ENCODE results near the gene CCDC47. TPM values are rescaled to one million over a fixed set of nuclear protein-coding genes. Genes with fewer than 3 reads are reported as not detected.
"Not testable (repeated sequence)": the region's sequence is repeated elsewhere in the genome, so short reads cannot be mapped to it uniquely, and the experiment has no call there.

The CCDC47 gene
- total RNA-seq, 1 experiment from 2014 or later, result 79.4 TPM

DNA sequence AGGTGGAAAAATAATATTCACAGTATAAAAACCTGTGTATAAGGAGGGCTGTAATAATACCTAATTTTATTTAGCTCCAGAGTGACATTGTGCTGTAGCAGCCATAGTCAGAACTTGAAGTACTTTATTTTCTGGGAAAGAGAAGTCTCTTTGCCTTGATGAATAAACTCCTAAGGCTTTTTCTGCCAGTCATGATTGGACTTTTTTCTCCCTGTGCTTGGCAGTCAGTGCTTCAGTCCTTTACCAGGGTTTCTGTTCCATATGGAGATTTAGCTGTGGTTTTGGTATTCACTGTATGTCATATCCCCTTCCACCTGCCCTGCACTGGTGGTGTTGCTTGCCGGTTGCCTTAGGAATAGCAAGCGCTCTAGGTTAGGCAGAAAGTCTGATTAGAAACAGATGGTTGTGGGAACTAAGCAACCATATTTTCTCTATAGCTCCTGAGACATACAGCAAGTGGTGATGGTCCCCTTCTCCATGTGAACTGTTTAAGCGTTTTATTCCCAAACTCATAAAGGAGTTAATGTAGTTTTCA, 25.2 kb upstream of the CCDC47 start:
- Mint-ChIP-seq H3K27ac (no peak overlapping the region), H3K36me3 (ENCODE audit: insufficient read depth in 1 of 3, low read depth in 3 of 3) (peaks cover 44 to 91% (median 78%) of the 10 kb centered on the region in 3 experiments; a peak in 6 of 7 replicates), H3K4me1 (no peaks in the 10 kb centered on the region), H3K27me3 (ENCODE audit: low read depth) (no peaks in the 10 kb centered on the region), H3K4me3 (no peak overlapping the region), H3K9me3 (no peaks in the 10 kb centered on the region)
- Histone ChIP-seq H2BK12ac (ENCODE audit: insufficient read length, low read depth, low read length) (no peak overlapping the region), H2AK5ac (ENCODE audit: insufficient read length, low read length) (no peak overlapping the region), H2AFZ (ENCODE audit: low read length) (no peak overlapping the region), H3K18ac (ENCODE audit: insufficient read length, low read depth, low read length) (no peak overlapping the region), H3K27ac (ENCODE audit: insufficient read length, low read depth, low read length) (no peak overlapping the region), H3K23me2 (ENCODE audit: insufficient read length, low read depth, low read length, poor library complexity, severe bottlenecking) (no peaks in the 10 kb centered on the region), H3K79me1 (ENCODE audit: insufficient read depth, low read depth, low read length, poor library complexity, severe bottlenecking) (peaks cover 3% of the 10 kb centered on the region), H2BK15ac (ENCODE audit: low read depth, low read length) (no peak overlapping the region), H3K4ac (ENCODE audit: low read depth, low read length) (no peak overlapping the region), H4K5ac (ENCODE audit: insufficient read length, low read depth, low read length) (no peak overlapping the region), H3K4me2 (ENCODE audit: insufficient read depth, insufficient read length, low read length) (no peak overlapping the region), H3T11ph (ENCODE audit: low read length) (no peak overlapping the region), H3K9ac (ENCODE audit: extremely low read depth, insufficient read length, low read length) (no peak overlapping the region), H3K4me1 (ENCODE audit: insufficient read depth, low read length) (no peaks in the 10 kb centered on the region), H3K27me3 (ENCODE audit: insufficient read depth, low read length) (no peaks in the 10 kb centered on the region), H2BK120ac (ENCODE audit: low read depth, low read length, poor library complexity, severe bottlenecking) (no peak overlapping the region), H3K23ac (ENCODE audit: insufficient read length, low read depth, low read length) (no peak overlapping the region), H4K20me1 (ENCODE audit: control insufficient read depth, insufficient read depth, insufficient read length) (no peaks in the 10 kb centered on the region), H3K14ac (ENCODE audit: insufficient read depth, low read length) (no peak overlapping the region), H3K79me2 (ENCODE audit: insufficient read depth, low read length) (no peaks in the 10 kb centered on the region), H4K91ac (ENCODE audit: insufficient read length, low read depth, low read length) (no peak overlapping the region), H2BK20ac (ENCODE audit: low read depth, low read length, poor library complexity, severe bottlenecking) (no peak overlapping the region), H3K56ac (ENCODE audit: insufficient read length, low read depth, low read length) (no peak overlapping the region), H4K8ac (replicated peaks; ENCODE audit: insufficient read length, low read depth, low read length) (no peak overlapping the region), H2BK5ac (ENCODE audit: insufficient read length, low read length) (no peak overlapping the region), H3K9me3 (ENCODE audit: control insufficient read depth, low read depth, low read length) (no peaks in the 10 kb centered on the region)
- TF ChIP-seq, protein P1, sequence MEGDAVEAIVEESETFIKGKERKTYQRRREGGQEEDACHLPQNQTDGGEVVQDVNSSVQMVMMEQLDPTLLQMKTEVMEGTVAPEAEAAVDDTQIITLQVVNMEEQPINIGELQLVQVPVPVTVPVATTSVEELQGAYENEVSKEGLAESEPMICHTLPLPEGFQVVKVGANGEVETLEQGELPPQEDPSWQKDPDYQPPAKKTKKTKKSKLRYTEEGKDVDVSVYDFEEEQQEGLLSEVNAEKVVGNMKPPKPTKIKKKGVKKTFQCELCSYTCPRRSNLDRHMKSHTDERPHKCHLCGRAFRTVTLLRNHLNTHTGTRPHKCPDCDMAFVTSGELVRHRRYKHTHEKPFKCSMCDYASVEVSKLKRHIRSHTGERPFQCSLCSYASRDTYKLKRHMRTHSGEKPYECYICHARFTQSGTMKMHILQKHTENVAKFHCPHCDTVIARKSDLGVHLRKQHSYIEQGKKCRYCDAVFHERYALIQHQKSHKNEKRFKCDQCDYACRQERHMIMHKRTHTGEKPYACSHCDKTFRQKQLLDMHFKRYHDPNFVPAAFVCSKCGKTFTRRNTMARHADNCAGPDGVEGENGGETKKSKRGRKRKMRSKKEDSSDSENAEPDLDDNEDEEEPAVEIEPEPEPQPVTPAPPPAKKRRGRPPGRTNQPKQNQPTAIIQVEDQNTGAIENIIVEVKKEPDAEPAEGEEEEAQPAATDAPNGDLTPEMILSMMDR (conservative IDR thresholded peaks at IDR 0.05), result no peak
- no peak for DNase-seq
- WGBS (ENCODE audit: extremely low coverage, insufficient read length, low lambda C conversion rate), result no CpG with 5 or more reads among the region's 3 CpGs

DNA sequence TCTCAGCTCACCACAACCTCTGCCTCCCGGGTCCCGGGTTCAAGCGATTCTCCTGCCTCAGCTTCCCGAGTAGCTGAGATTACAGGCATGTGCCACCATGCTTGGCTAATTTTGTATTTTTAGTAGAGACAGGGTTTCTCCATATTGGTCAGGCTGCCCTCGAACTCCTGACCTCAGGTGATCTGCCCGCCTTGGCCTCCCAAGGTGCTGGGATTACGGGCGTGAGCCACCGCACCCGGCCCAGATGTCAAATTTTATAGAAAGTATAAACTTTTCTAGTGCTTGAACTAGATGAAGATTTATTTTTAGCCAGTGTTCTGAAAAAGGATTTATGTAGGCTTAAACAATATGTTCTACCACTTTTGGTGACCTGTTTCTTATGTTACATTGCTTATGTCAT, 23.0 kb upstream of the CCDC47 start:
- not testable (repeated sequence) for H3K9me3 ChIP-seq (ENCODE audit: control insufficient read depth, low read depth, low read length); H3K27me3 ChIP-seq (ENCODE audit: insufficient read depth, low read length); H2BK15ac ChIP-seq (ENCODE audit: low read depth, low read length); H4K20me1 ChIP-seq (ENCODE audit: control insufficient read depth, insufficient read depth, insufficient read length); DNase-seq; H4K5ac ChIP-seq (ENCODE audit: insufficient read length, low read depth, low read length); H4K91ac ChIP-seq (ENCODE audit: insufficient read length, low read depth, low read length); H3K4me3 Mint-ChIP-seq; H3K9ac ChIP-seq (ENCODE audit: extremely low read depth, insufficient read length, low read length); H3K18ac ChIP-seq (ENCODE audit: insufficient read length, low read depth, low read length); H3K27me3 Mint-ChIP-seq (ENCODE audit: low read depth); H3K23me2 ChIP-seq (ENCODE audit: insufficient read length, low read depth, low read length, poor library complexity, severe bottlenecking); H2BK20ac ChIP-seq (ENCODE audit: low read depth, low read length, poor library complexity, severe bottlenecking); H3K4me1 Mint-ChIP-seq; H2BK5ac ChIP-seq (ENCODE audit: insufficient read length, low read length); H3K27ac ChIP-seq (ENCODE audit: insufficient read length, low read depth, low read length); H2BK120ac ChIP-seq (ENCODE audit: low read depth, low read length, poor library complexity, severe bottlenecking); H2AK5ac ChIP-seq (ENCODE audit: insufficient read length, low read length); H3K27ac Mint-ChIP-seq; H3K79me2 ChIP-seq (ENCODE audit: insufficient read depth, low read length); H3K4ac ChIP-seq (ENCODE audit: low read depth, low read length); H3K79me1 ChIP-seq (ENCODE audit: insufficient read depth, low read depth, low read length, poor library complexity, severe bottlenecking); H3K4me1 ChIP-seq (ENCODE audit: insufficient read depth, low read length); H4K8ac ChIP-seq (replicated peaks; ENCODE audit: insufficient read length, low read depth, low read length); H3K9me3 Mint-ChIP-seq; H3K4me2 ChIP-seq (ENCODE audit: insufficient read depth, insufficient read length, low read length); H3K23ac ChIP-seq (ENCODE audit: insufficient read length, low read depth, low read length); H3K56ac ChIP-seq (ENCODE audit: insufficient read length, low read depth, low read length); H2AFZ ChIP-seq (ENCODE audit: low read length); H3T11ph ChIP-seq (ENCODE audit: low read length); H2BK12ac ChIP-seq (ENCODE audit: insufficient read length, low read depth, low read length); H3K14ac ChIP-seq (ENCODE audit: insufficient read depth, low read length)
- H3K36me3 Mint-ChIP-seq (ENCODE audit: insufficient read depth in 1 of 3, low read depth in 3 of 3), result peaks cover 50 to 94% (median 84%) of the 10 kb centered on the region in 3 experiments; a peak in 6 of 7 replicates
- no CpG with 5 or more reads among the region's 10 CpGs for whole genome bisulfite sequencing (ENCODE audit: extremely low coverage, insufficient read length, low lambda C conversion rate)
